Measurements from ENCODE around the gene PLA2G1B.

Gene PLA2G1B

DNA sequence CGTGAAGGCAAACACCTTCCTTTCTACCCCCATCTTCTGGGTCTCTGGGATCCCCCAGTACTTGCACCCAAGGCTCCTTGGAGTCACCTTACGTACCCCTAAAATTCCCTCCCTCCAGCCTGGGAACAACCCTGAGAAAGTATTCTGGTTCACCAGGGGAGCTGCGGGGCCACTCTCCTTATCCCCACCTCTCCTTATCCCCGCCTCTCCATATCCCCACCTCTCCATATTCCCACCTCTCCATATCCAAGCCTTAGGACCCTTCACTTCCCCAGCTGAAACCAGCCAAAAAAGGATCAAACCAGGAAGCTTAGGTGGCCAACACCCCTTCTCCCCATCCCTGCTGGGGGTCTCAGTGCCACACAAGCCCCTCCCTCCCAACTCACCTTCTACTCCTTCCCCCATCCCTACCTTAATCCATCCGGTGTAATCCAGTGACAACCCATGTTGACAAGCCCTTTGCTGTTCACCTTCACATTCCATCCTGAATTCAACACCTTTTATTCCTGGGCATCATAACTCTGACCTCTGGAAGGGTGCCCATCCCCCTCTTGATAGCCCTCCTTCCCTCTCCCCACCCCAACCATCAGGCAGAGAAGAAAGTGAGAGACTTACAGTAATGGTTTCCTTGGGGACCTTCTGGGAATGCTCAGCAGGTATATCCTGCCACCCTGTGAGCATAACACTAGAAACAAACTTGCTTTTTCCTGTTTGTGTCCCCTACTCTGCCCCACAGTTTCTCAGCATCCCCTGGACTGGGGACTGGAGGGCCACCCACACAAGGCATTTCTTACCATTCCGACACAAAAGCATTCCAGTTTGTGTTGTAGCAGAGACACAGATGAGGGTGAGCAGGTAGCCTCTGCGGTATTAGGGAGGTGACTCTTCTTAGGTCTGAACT, 43.0 kb upstream of the PLA2G1B start:
- no peak for DNase-seq (ENCODE audit: low spot score)
- Histone ChIP-seq H3K9me3 (ENCODE audit: severe bottlenecking) (no peaks in the 10 kb centered on the region), H3K27ac (ENCODE audit: poor library complexity, severe bottlenecking) (no peak overlapping the region), H3K4me3 (ENCODE audit: severe bottlenecking) (no peak overlapping the region), H3K27me3 (ENCODE audit: insufficient read depth, poor library complexity, severe bottlenecking) (peaks cover 50% of the 10 kb centered on the region), H3K36me3 (ENCODE audit: low read depth) (no peaks in the 10 kb centered on the region), H3K4me1 (ENCODE audit: insufficient read depth, poor library complexity, severe bottlenecking) (no peaks in the 10 kb centered on the region)
- ATAC-seq (ENCODE audit: low read depth), result no peak
- TF ChIP-seq, protein P1, sequence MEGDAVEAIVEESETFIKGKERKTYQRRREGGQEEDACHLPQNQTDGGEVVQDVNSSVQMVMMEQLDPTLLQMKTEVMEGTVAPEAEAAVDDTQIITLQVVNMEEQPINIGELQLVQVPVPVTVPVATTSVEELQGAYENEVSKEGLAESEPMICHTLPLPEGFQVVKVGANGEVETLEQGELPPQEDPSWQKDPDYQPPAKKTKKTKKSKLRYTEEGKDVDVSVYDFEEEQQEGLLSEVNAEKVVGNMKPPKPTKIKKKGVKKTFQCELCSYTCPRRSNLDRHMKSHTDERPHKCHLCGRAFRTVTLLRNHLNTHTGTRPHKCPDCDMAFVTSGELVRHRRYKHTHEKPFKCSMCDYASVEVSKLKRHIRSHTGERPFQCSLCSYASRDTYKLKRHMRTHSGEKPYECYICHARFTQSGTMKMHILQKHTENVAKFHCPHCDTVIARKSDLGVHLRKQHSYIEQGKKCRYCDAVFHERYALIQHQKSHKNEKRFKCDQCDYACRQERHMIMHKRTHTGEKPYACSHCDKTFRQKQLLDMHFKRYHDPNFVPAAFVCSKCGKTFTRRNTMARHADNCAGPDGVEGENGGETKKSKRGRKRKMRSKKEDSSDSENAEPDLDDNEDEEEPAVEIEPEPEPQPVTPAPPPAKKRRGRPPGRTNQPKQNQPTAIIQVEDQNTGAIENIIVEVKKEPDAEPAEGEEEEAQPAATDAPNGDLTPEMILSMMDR (IDR thresholded peaks at IDR 0.05; ENCODE audit: poor library complexity, severe bottlenecking), result no peak

DNA sequence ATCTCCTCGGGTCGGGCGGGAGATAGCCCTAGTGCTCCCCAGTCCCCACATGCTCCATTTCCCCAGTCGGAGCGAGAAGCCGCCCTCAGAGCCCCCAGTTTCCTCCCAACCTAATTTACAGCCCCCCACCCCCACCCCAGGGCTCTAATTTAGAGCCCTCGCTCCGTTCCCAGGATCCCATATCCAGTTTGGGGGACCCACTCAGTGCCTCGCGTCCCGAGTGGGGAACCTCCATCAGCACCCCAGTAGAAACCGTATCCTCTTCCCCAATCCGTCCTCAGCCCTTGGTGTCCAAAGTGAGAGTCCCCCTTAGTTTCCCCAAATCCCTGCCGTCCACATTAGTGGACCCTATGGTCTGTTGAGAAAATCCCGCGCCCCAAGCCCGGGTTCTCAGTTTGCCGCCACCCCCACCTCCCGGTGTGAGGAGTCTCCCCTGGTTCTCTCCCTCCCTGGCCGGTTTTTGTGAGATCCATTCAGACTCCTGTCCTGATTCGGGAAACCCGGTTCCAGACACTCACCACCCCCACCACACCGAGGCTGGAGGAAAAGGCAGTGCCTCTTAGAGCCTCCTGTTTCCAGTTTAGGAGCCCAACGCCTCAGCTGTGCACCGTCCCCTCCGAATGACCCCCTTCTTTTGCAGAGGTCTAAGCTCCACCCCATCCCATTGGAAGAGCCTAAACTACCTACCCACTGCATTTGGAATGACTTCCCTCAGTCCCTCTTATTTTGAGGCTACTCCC, 42.2 kb upstream of the PLA2G1B start:
- H3K27ac ChIP-seq (ENCODE audit: poor library complexity, severe bottlenecking), result no peak overlapping the region
- no peaks in the 10 kb centered on the region for H3K4me1 ChIP-seq (ENCODE audit: insufficient read depth, poor library complexity, severe bottlenecking)
- H3K4me3 ChIP-seq (ENCODE audit: severe bottlenecking), result peak overlapping the region; percentile 59
- H3K9me3 ChIP-seq (ENCODE audit: severe bottlenecking), result no peaks in the 10 kb centered on the region
- ATAC-seq (ENCODE audit: low read depth) (peak; percentile 13; the same call in 2 of the 3 replicates), DNase-seq (ENCODE audit: low spot score) (no peak)
- H3K36me3 ChIP-seq (ENCODE audit: low read depth), result no peaks in the 10 kb centered on the region
- peaks cover 50% of the 10 kb centered on the region for H3K27me3 ChIP-seq (ENCODE audit: insufficient read depth, poor library complexity, severe bottlenecking)
- TF ChIP-seq, protein P1 (IDR thresholded peaks at IDR 0.05; ENCODE audit: poor library complexity, severe bottlenecking), result no peak

DNA sequence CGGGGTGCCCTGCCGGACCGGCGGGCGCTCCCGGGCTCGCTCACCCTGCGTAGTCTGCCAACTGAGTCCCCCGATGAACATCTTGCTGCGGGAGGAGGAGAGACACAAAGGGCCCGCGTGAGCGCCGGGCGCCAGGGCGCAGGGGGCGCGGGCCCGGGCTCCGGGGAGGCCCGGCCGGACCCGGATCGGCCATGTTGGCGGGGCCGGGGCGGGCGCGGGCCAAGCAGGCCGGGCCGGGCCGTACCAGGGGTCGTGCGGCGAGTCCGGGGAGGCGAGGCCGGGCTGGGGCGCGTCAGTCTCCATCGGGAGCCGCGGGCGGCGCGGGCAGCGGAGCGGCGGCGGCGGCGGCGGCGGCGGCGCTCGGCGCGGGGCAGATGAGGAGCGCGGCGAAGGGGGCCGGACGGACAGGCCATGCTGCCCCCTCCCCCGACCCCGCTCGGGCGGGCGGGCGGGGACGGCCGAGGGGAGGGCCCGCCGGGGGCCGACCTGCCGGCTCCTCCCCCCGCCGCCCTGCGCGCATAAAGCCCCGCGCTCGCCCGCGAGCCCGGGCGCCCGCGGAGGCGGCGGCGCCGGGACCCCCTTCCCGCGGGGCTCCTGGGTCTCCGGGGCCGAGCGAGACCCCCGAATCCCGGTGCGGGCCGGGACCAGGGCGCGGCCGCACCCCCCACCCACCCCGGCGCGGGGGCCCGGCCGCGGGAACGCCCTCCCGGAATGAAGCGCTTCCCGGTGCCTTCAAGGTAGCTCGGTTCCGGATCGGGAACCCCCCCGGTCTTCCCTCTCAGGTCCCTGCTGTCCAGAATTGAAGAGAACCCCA, 41.4 kb upstream of the PLA2G1B start, which contains the start of gene MSI1:
Gene MSI1, minus strand, starts transcription at position 376 of the 814 bp plus-strand sequence. Its CDS starts 73 bp downstream, at position 303.
- Histone ChIP-seq H3K9me3 (ENCODE audit: severe bottlenecking) (no peaks in the 10 kb centered on the region), H3K27me3 (ENCODE audit: insufficient read depth, poor library complexity, severe bottlenecking) (peaks cover 50% of the 10 kb centered on the region), H3K36me3 (ENCODE audit: low read depth) (no peaks in the 10 kb centered on the region), H3K4me3 (ENCODE audit: severe bottlenecking) (peak within 1 kb of the TSS; percentile 59), H3K4me1 (ENCODE audit: insufficient read depth, poor library complexity, severe bottlenecking) (no peaks in the 10 kb centered on the region), H3K27ac (ENCODE audit: poor library complexity, severe bottlenecking) (no peak within 1 kb of the TSS)
- DNase-seq (ENCODE audit: low spot score), result no peak
- TF ChIP-seq, protein P1 (IDR thresholded peaks at IDR 0.05; ENCODE audit: poor library complexity, severe bottlenecking), result no peak
- peak; percentile 19; the same call in 1 of the 3 replicates for ATAC-seq (ENCODE audit: low read depth)

DNA sequence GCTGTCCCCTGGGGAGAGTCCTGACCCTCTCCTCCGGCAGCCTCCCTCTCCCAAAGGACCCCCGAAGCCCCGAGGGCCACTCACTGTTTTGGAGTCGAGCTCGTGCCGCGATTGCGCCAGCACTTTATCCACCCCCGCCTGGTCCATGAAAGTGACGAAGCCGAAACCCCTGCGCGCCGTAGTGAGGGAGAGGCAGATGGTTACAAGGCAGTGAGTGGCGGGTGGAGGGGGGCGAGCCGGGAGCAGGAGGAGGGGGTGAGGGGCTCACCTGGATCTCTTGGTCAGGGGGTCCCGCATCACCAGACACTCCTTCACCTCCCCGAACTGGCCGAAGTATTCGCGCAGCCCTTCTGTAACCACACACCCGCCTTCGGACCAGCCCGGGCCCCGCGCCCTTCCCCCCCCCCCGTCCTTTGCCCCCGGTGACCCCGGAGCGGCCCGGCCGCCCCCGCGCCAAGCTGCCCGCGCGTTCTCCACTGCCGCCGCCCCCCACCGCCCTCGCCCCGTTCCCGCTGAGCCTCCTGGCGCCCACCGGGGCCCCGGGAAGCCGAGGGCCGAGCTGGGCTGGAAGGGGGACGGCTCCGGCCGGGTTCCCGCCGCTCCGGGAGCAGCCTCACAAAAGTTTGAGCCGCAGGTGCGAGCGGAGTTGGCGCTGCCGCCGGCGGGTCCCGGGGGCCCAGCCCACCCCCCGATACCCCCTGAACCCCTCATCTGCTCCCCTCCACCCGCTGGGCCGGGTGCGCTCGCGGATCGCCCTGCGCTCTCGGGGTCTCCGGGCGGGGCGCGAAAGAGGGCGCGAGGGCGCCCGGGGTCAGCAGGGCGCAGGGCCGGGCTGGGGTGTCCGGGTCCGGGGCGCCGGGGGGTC, 40.6 kb upstream of the PLA2G1B start:
- TF ChIP-seq, protein P1 (IDR thresholded peaks at IDR 0.05; ENCODE audit: poor library complexity, severe bottlenecking), result no peak
- Histone ChIP-seq H3K9me3 (ENCODE audit: severe bottlenecking) (no peaks in the 10 kb centered on the region), H3K36me3 (ENCODE audit: low read depth) (no peaks in the 10 kb centered on the region), H3K27ac (ENCODE audit: poor library complexity, severe bottlenecking) (no peak overlapping the region), H3K4me3 (ENCODE audit: severe bottlenecking) (peak overlapping the region; percentile 59), H3K4me1 (ENCODE audit: insufficient read depth, poor library complexity, severe bottlenecking) (no peaks in the 10 kb centered on the region), H3K27me3 (ENCODE audit: insufficient read depth, poor library complexity, severe bottlenecking) (peaks cover 50% of the 10 kb centered on the region)
- no peak for DNase-seq (ENCODE audit: low spot score)
- ATAC-seq (ENCODE audit: low read depth), result no peak
